HL-60/S4 treated with phorbol 12-myristate 13-acetate at 8.2 ng/mL for 4 days and 3 days (cell line): ENCODE measurements around the gene AKR1B15.

ENCODE experiments used
- in situ Hi-C: fragments of 300-500 bp; cut with MboI; formaldehyde crosslinking; loops from 2 replicates; pipeline ENCODE4 v1.15.0; 2022; ENCODE audit warnings: low sequenced_read_pairs

Gene AKR1B15

DNA sequence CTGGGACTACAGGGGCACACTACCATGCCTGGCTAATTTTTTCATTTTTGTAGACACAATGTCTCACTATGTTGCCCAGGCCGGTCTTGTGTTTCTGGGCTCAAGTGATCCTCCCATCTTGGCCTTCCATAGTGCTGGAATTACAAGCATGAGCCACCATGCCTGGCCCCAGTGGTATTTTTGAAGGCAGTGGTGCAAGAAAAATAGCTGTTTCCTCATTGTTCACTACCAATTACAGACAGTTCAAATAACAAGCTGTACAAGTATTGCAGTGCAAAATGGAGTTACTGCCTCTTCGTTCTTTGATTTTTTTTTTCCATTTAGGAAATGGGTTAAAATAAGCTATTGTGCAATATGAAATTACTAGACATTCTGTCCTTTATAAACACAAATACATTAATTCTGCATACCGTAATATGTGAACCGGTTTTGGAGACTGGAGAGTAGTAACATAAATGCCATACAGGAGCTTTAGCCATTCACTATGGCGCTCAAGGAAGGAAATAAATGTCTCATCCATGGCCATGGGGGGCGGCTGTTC is 62.8 kb downstream of the AKR1B15 start:
- in situ Hi-C loops: no loop called here

DNA sequence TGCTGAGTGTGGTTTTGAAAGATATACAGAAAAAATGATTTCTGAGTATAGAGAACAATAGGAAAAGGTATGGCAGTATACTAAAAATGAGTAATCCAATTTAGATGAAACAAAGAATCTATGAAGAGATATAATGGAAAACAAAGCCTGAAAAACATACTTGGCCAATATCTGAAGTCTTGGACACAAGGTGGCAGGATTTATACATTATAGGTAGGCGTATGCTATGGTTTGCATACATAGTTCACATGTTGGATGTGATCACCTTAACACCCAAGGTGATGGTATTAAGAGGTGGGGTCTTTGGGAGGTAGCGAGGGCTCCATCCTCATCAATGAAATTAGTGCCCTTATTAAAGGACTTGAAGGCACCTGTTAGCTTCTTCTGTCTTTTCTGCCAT is 63.3 kb downstream of the AKR1B15 start:
- in situ Hi-C loops: no loop called here

DNA sequence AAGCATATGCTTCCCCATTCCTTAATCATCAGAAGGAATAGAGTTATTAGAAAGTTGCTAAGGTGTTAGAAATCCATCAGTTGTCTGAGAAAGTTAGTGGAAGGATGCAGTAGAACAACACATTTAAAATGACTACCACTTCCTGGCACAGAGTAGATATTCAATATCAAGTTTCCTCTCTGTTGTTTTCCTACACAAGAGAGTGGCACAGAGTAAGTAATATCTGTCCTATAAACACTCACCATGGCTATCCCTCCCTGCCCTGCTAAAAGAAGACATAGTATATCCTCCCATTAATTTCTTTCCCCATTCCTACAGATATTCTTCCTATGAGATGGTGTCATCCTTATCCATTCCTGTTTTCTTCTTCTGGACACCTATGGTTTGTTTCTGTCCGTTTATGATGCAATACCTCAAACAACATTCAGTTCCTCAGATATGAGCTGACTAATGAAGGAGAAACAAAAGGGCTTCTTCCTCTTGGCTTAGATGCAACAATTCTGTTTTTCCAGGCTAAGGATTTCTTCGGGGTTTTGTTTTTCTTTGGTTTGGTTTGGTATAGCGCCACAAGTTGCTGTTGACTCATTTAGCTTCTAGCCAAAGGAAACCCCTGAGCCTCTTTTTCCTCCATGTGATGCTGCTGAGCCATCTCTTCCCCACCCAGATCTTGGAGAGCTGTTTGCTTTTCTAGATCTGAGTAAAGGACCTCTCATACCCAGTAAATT is 64.9 kb downstream of the AKR1B15 start:
- in situ Hi-C loops: no loop called here

DNA sequence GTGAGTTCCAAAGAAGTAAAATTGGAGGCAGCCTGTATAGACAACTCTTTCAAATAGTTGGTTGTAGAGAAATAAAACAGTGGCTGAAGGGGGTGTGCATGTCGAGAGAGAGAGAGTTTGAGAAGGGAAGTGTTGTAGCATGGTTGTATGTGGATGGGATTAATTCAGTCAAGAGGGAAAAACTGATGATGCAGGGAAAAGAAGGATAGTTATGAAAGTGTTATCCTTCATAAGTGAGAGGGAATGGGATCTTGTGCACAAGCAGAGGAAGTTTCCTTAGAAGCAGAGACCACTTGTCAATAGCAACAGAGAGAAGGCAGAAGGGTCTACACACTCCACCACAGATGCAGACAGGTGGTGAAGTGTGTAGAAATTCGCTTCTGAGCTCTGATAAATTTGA is 67.7 kb downstream of the AKR1B15 start:
- in situ Hi-C loops: no loop called here

DNA sequence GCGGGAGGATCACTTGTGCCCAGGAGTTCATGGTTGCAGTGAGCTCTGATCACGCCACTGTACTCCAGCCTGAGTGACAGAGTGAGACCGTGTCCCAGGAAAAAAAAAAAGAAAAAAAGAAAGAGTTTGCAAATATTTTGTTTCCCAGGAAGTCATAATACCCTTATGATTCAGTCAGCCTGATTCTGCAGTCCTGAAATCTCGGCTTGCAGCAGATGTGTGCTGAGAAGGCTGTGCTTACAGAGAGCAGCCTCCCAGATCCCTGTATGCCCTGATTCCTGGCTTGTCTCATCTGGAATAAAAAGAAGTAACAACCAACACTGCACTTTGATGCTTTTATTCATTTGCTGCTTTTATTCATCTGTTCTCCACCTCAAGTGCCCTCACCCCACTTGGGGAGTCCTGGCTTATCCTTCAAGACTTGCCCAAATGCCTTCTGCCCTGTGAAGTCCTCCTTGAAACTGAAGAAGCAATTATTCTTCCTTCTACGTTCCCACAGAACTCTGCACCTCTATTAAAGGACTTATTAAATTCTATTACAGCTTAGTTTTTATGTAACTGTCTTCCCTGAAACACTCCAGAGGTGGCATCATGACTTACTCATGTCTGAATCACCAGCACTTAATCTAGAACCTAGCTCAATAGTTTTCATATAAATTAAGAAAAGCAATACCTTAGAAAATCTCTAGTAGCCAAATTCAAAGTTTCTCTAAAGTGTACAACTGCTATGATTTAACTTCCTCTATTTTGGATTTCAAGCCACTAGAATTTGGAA is 70.0 kb downstream of the AKR1B15 start:
- in situ Hi-C loops: no loop called here

DNA sequence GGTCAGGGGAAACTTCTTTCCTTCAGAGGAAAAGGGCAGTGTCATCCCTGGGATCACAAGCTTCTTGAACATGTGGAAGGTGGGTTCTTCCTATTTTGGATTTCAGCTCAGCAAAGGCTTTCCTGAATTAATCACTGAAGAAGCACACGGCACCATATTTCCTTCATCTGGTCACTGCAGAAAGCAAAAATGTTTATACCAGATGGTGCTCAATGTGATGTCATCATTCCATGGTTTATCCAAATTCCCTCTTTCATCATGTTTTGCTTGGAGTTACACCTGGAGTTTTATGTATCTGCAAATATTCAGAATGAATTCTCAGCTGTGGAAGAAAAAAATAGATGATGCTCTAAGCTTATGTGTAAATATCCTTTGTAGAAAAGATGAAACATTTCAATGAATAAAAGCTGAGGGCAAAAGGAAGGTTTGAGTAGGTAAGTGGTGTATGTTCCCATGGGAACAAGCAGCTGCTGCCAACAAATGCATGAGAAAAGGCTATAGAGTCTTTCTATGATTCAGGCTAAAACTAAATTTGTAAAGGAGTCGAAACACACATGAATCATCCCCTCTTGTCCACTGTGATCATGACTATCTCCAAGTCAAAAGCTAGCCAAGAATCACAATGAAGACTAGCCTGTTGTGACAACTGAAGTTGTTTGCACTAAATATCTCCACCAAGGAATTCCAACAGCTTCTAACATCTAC is 70.9 kb downstream of the AKR1B15 start:
- in situ Hi-C loops: no loop called here

DNA sequence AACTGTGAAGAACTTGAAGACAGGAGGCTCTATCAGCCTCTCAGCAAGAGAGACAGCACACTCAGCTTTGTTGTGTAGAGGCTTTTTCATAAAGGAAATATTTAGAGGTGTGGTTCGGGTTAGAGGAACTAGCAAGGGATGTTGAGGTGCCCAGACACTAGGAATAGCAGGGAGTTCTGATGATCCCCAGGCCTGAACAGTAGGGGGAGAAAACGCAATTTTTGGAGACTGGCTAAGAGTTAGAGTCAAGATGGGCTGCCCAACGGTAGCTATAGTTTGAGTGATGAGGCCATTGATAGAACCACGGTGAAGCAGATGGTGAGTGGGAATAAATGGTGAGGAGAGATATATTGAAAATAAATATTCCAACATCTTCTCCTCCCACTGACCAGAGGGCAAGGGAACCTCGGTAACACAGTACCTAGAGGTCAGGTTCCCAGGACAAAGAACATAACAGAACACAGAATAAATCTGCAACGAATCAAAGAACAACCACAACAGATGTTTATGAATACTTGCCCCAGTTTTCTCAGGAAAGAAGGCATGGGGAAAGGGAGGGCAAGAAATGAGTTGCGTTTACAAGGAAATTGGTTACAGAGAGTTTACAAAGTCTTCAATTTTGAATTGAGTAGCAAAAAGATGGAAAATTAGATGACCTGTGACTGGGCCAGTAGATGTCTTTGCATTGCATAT is 73.5 kb downstream of the AKR1B15 start:
- in situ Hi-C loops: no loop called here

DNA sequence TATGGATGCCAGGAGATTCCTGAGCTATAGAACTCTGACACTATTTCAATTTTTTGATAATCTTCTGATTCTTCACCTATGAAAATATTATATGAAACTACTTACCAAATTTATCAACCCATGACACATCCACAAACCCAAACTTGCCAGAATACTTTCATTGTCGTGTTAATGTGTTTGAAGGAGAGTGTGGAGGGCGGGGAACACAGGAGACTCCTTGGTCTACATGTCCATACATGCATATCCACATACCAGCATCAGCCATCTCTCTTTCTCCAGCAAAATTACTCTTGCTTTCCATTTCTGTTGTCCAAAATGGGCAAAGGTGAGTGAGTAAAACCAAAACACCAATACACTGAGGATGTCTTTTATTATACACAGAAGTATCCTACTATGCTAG is 74.3 kb downstream of the AKR1B15 start:
- in situ Hi-C loops: no loop called here

DNA sequence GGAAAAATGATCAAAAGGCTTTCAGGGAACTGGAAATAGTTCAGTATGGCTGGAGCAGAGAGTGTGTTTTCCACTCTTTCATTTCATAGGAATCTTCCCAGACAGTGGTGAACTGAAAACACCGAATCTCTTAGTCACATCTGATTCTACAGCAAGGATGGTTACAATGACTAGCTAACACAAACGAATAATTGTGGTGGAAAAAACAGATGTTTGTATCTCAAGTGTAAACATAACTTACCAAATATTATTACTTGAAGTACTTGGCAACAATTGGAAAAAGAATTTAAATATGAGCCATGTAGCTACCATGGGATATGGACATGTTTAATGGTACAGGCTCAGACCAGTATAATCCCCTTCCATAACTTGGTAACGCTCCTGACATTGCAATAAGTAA is 76.6 kb downstream of the AKR1B15 start:
- in situ Hi-C loops: no loop called here

DNA sequence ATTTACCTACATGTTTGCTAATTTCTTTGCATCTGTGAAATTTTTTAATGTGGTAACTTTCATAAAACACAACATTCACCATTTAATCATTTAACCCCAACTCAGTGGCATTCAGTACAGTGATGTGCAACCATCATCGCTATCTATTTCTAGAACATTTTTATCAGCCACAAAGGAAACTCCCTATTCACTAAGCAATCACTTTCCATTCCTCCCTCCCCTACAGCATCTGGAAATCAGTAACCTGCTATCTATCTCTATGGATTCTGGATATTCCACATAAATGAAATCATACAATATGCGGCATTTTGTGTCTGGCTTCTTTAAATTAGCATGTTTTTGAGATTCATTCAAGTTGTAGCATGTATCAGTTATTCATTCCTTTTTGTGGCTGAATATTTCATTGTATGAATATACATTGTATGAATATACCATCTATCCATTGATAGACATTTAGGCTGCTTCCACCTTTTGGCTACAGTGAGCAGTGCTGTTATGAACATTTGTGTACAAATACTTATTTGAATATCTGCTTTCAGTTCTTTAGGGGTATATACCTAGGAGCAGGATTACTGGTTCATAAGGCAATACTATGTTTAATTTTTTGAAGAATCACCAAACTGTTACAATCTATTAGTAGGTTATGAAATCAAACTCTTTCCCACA is 78.3 kb downstream of the AKR1B15 start:
- in situ Hi-C loops: no loop called here

DNA sequence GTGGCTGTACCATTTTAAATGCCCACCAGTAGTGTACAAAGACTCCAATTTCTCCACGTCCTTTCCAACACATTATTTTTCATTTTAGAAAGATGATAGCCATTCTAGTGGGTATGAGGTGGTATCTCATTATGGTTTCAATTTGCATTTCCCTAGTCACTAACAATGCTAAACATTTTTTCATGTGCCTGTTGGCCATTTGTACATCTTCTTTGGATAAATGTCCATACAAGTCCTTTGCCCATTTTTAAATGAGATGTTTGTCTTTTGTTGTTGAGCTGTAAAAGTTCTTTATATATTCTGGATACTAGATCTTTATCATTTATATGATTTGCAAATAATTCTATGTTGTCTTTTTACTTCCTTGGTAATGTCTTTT is 78.9 kb downstream of the AKR1B15 start:
- in situ Hi-C loops: no loop called here

DNA sequence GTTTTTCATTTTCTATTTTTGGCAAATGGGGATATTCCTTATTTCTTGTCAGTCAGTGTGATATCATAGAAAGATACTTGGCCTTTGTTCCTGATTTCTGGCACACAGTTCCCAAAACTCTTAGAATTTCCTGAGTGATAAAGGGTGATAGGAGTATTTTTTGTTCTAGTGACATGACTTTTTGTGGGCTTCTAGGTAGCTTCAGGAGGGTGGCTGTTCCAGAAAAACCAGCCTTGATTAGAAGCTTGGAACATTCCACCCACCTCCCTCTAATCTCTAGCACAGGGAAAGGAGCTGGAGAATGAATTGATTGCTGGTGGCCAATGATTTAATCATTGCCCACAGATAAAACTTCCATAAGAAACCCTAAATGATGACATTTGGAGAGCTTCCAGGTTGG is 80.5 kb downstream of the AKR1B15 start:
- in situ Hi-C loops: no loop called here
